Panc1 (cell line): Measurements from ENCODE around the gene SGPP2. TPM values are rescaled to one million over a fixed set of nuclear protein-coding genes. Genes with fewer than 3 reads are reported as not detected.

Source experiments
- ATAC-seq: fragments of 200-7000 bp; cut with Tn5 transposase; 2 replicates; pipeline ENCODE4 v1.9.1; 2020; ENCODE audit warnings: mild to moderate bottlenecking, moderate library complexity
- BruUV-seq: library from RNA; stranded (reverse); fragments of 400-500 nt; replicated peaks from 2 replicates; lab custom pipeline; 2021; lab: Mats Ljungman, UMichigan
- CTCF ChIA-PET: fragments of 300-600 bp; sonication (Branson Sonifier 250); formaldehyde crosslinking; loops from one replicate; lab custom pipeline; 2022; ENCODE audit warnings: antibody characterized with exemption; lab: Charles Lee
- POLR2A ChIA-PET: fragments of 300-600 bp; sonication (Branson Sonifier 250); formaldehyde crosslinking; loops from one replicate; lab custom pipeline; 2022; ENCODE audit warnings: antibody characterized with exemption; lab: Charles Lee
- DNase-seq: peaks from one replicate; pipeline ENCODE4 v3.0.0-alpha.2; 2010; ENCODE audit warnings: low read depth, low spot score
- H3K27ac ChIP-seq: 2 replicates; pipeline ENCODE4 v1.5.1; 2011; ENCODE audit warnings: mild to moderate bottlenecking, low read length, inconsistent platforms
- H3K27me3 ChIP-seq: fragments of 200-500 bp; sonication (Bioruptor generic); 2 replicates; pipeline ENCODE4 v1.6.0; 2014; ENCODE audit warnings: low read length, inconsistent platforms; ENCODE audit not compliant: control insufficient read depth, insufficient read depth
- H3K36me3 ChIP-seq: fragments of 200-500 bp; sonication (Bioruptor generic); 2 replicates; pipeline ENCODE4 v1.5.1; 2014; ENCODE audit warnings: inconsistent platforms, mild to moderate bottlenecking, low read length, moderate library complexity; ENCODE audit not compliant: control insufficient read depth, insufficient read depth
- H3K4me1 ChIP-seq: 2 replicates; pipeline ENCODE4 v1.5.1; 2011; ENCODE audit warnings: inconsistent platforms, mild to moderate bottlenecking, low read length, moderate library complexity; ENCODE audit not compliant: control insufficient read depth, insufficient read depth
- H3K4me3 ChIP-seq, 2 experiments: 2 replicates each; pipeline ENCODE4 v1.5.1; 2011 to 2012; ENCODE audit warnings: low read depth in 2 of 2, low read length in 2 of 2, mild to moderate bottlenecking in 2 of 2, inconsistent platforms in 1 of 2, moderate library complexity in 1 of 2
- H3K9me3 ChIP-seq: fragments of 200-500 bp; sonication (Bioruptor generic); 2 replicates; pipeline ENCODE4 v1.5.1; 2014; ENCODE audit warnings: low read depth, mild to moderate bottlenecking, inconsistent platforms, low read length, moderate library complexity; ENCODE audit not compliant: control insufficient read depth, insufficient read depth
- POLR2AphosphoS5 ChIP-seq: IDR thresholded peaks from 2 replicates; pipeline ENCODE4 v1.6.1; 2012; ENCODE audit warnings: mild to moderate bottlenecking, low read depth, low read length, moderate library complexity
- SIN3A ChIP-seq: IDR thresholded peaks from 2 replicates; pipeline ENCODE4 v1.6.1; 2012; ENCODE audit warnings: low read depth, mild to moderate bottlenecking, low read length, moderate library complexity, borderline replicate concordance; ENCODE audit not compliant: insufficient read depth
- TCF7L2 ChIP-seq: IDR thresholded peaks from 2 replicates; pipeline ENCODE4 v1.6.1; 2011; ENCODE audit warnings: mild to moderate bottlenecking, low read depth, low read length, inconsistent platforms
- in situ Hi-C: cut with HindIII; loops from 2 replicates; pipeline ENCODE4 v1.10.0; 2016; ENCODE audit warnings: low sequenced_read_pairs, low pct_unique_long_range_greater_than_20kb
- intact Hi-C: fragments of 100-400 bp; cut with micrococcal nuclease; formaldehyde crosslinking; loops from one replicate; pipeline ENCODE4 v1.10.0; 2022; ENCODE audit not compliant: unreplicated experiment
- total RNA-seq: library from RNA; stranded (reverse); gene quantifications from one replicate; pipeline ENCODE4 v1.2.1, GENCODE V29; 2021; ENCODE audit not compliant: unreplicated experiment
- TF ChIP-seq, protein P1 (sequence below), 2 experiments: IDR thresholded peaks; 2 replicates each; pipeline ENCODE4 v1.6.1; 2011 to 2012; ENCODE audit warnings: low read depth in 2 of 2, control low read depth in 1 of 2, low read length in 1 of 2, mild to moderate bottlenecking in 1 of 2, moderate library complexity in 1 of 2; ENCODE audit not compliant: insufficient read depth in 1 of 2
- TF ChIP-seq, protein P2 (sequence below): fragments of 450-650 bp; IDR thresholded peaks from 2 replicates; pipeline ENCODE4 v1.5.1; 2017; ENCODE audit warnings: mild to moderate bottlenecking

Gene SGPP2
- total RNA-seq, 1 experiment from 2014 or later = 0.05 TPM

DNA sequence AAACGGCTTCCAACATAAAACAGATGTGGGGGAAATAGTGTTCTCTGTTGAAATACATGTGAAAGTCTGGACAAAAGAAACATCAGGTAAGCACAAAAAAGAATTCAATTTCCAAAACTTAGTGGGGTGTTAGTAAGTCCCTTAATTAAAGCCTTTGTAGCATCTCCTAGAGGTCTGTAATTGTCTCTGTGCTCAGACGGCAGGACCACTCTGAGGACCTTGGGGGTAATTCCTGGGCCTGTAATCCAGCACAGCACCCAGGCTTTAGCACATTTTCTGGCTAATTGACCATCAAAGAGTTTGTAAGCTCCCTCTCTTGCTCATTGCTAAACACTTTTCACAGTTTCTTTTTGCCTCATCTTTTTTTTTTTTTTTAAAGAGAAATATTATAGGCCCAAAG is 151.3 kb downstream of the SGPP2 start:
- no peaks in the 10 kb centered on the region for H3K27me3 ChIP-seq
- intact Hi-C loops (no loop called here), in situ Hi-C loops (no loop called here)
- H3K36me3 ChIP-seq = peaks cover 7% of the 10 kb centered on the region
- ATAC-seq = no peak
- POLR2A ChIA-PET = no interaction called here
- no peaks in the 10 kb centered on the region for H3K9me3 ChIP-seq
- no peak overlapping the region for H3K27ac ChIP-seq
- H3K4me3 ChIP-seq = no peak overlapping the region
- no TSS peak for BruUV-seq
- TF ChIP-seq POLR2AphosphoS5 (no peak), TCF7L2 (no peak), SIN3A (no peak)
- TF ChIP-seq, protein P1, sequence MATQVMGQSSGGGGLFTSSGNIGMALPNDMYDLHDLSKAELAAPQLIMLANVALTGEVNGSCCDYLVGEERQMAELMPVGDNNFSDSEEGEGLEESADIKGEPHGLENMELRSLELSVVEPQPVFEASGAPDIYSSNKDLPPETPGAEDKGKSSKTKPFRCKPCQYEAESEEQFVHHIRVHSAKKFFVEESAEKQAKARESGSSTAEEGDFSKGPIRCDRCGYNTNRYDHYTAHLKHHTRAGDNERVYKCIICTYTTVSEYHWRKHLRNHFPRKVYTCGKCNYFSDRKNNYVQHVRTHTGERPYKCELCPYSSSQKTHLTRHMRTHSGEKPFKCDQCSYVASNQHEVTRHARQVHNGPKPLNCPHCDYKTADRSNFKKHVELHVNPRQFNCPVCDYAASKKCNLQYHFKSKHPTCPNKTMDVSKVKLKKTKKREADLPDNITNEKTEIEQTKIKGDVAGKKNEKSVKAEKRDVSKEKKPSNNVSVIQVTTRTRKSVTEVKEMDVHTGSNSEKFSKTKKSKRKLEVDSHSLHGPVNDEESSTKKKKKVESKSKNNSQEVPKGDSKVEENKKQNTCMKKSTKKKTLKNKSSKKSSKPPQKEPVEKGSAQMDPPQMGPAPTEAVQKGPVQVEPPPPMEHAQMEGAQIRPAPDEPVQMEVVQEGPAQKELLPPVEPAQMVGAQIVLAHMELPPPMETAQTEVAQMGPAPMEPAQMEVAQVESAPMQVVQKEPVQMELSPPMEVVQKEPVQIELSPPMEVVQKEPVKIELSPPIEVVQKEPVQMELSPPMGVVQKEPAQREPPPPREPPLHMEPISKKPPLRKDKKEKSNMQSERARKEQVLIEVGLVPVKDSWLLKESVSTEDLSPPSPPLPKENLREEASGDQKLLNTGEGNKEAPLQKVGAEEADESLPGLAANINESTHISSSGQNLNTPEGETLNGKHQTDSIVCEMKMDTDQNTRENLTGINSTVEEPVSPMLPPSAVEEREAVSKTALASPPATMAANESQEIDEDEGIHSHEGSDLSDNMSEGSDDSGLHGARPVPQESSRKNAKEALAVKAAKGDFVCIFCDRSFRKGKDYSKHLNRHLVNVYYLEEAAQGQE (IDR thresholded peaks at IDR 0.05; ENCODE audit: insufficient read depth in 1 of 2, low read depth in 2 of 2, low read length in 1 of 2) = no peak
- TF ChIP-seq, protein P2, sequence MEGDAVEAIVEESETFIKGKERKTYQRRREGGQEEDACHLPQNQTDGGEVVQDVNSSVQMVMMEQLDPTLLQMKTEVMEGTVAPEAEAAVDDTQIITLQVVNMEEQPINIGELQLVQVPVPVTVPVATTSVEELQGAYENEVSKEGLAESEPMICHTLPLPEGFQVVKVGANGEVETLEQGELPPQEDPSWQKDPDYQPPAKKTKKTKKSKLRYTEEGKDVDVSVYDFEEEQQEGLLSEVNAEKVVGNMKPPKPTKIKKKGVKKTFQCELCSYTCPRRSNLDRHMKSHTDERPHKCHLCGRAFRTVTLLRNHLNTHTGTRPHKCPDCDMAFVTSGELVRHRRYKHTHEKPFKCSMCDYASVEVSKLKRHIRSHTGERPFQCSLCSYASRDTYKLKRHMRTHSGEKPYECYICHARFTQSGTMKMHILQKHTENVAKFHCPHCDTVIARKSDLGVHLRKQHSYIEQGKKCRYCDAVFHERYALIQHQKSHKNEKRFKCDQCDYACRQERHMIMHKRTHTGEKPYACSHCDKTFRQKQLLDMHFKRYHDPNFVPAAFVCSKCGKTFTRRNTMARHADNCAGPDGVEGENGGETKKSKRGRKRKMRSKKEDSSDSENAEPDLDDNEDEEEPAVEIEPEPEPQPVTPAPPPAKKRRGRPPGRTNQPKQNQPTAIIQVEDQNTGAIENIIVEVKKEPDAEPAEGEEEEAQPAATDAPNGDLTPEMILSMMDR = no peak
- no peak for DNase-seq
- no peaks in the 10 kb centered on the region for H3K4me1 ChIP-seq
- CTCF ChIA-PET = no interaction called here

DNA sequence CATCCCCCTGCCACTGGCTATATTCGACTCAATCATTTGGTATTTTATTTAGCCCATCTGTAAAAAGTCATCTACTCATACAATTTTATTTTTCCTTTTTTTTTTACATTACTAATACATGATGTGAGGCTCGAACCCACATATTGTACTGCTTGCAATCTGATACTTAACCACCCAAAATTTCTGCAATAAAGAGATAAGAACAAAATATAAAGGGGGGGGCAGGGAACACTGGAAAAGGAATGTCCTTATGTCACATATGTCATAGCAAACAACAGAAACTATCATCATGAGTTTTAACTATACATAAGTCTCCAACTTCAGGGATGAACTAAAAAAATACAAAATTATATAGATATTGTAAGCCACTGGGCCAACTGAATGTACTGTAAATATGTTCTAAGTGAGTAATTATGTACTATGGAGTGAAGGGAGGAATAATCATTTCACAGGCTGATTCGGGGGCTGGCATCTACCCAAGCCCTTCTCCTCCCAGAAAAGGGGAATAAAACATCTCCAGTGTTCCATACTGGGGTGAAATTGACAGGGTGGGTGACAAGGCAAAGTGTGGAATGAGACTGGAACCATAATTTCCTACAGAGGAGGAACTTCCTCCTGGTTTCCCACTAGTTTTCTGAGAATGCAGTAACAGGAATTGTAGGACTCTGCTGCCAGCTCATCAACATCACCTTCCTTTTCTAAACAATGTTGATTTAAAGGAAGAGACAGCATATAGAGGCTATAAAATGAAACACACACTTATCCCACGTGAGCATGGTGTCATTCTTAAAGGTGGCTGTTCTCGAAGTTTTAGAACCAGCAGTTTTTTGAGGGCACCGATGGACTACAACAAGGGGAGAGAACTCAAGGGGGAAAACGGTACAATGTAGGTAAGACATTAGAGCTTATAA is 152.1 kb downstream of the SGPP2 start:
- ATAC-seq (no peak), DNase-seq (no peak)
- Histone ChIP-seq H3K27me3 (no peaks in the 10 kb centered on the region), H3K36me3 (peaks cover 4% of the 10 kb centered on the region), H3K27ac (no peak overlapping the region), H3K4me1 (no peaks in the 10 kb centered on the region), H3K9me3 (no peaks in the 10 kb centered on the region), H3K4me3 (no peak overlapping the region)
- POLR2A ChIA-PET = interaction anchor here (0.5 kb wide), 1 partner anchor 27 kb away, joined by 6 read pairs; no protein-coding TSS in a partner anchor
- intact Hi-C loops (no loop called here), in situ Hi-C loops (no loop called here)
- TF ChIP-seq, protein P2 = no peak
- TF ChIP-seq, protein P1 (IDR thresholded peaks at IDR 0.05; ENCODE audit: insufficient read depth in 1 of 2, low read depth in 2 of 2, low read length in 1 of 2) = no peak
- TF ChIP-seq SIN3A = no peak
- no peak for TF ChIP-seq POLR2AphosphoS5
- no peak for TF ChIP-seq TCF7L2
- CTCF ChIA-PET = no interaction called here
- BruUV-seq = no TSS peak
